ENCODE results near the gene ARMC12. TPM values are rescaled to one million over a fixed set of nuclear protein-coding genes. Genes with fewer than 3 reads are reported as not detected.

ARMC12 gene
- total and polyA plus RNA-seq, 2 of the 13 experiments (the other 11 are each of a cell fraction or from before 2014, with no cell fraction given), result 1.3 TPM; not detected in 1

- TF ChIP-seq MYPOP (CRISPR knock-in tag; IDR thresholded peaks at IDR 0.05) (peak; percentile 100), RXRA (CRISPR knock-in tag; IDR thresholded peaks at IDR 0.05) (peak; percentile 60; the same call in 1 of the 2 replicates), ZNF724P (CRISPR knock-in tag; IDR thresholded peaks at IDR 0.05; ENCODE audit: borderline replicate concordance) (peak; percentile 42; the same call in 1 of the 2 replicates), ZBTB10 (CRISPR knock-in tag; IDR thresholded peaks at IDR 0.05; ENCODE audit: borderline replicate concordance) (peak; percentile 59; the same call in 1 of the 2 replicates), TEAD2 (CRISPR knock-in tag; IDR thresholded peaks at IDR 0.05) (no peak), GABPB1 (CRISPR knock-in tag; IDR thresholded peaks at IDR 0.05) (no peak; the same call in 1 of the 2 replicates), SMARCC2 (IDR thresholded peaks at IDR 0.05) (no peak), ZNF556 (CRISPR knock-in tag; IDR thresholded peaks at IDR 0.05; ENCODE audit: borderline replicate concordance) (no peak), NFATC3 (CRISPR knock-in tag; IDR thresholded peaks at IDR 0.05) (no peak), CENPT (CRISPR knock-in tag; IDR thresholded peaks at IDR 0.05; ENCODE audit: low read depth) (no peak), KLF12 (CRISPR knock-in tag; IDR thresholded peaks at IDR 0.05; ENCODE audit: borderline replicate concordance) (peak; percentile 40; the same call in 1 of the 2 replicates), DPF2 (CRISPR knock-in tag; IDR thresholded peaks at IDR 0.05; ENCODE audit: borderline replicate concordance, low read depth) (no peak), ZNF441 (CRISPR knock-in tag; IDR thresholded peaks at IDR 0.05; ENCODE audit: borderline replicate concordance) (no peak), ZNF225 (CRISPR knock-in tag; IDR thresholded peaks at IDR 0.05) (no peak; the same call in 1 of the 2 replicates), MAFF (IDR thresholded peaks at IDR 0.05; ENCODE audit: low read depth, low read length) (peak; percentile 50; the same call in 1 of the 2 replicates), TERF1 (CRISPR knock-in tag; IDR thresholded peaks at IDR 0.05) (0 out of 2 replicates have a peak, but pooled peaks have one; percentile 30), ZNF740 (CRISPR knock-in tag; IDR thresholded peaks at IDR 0.05) (no peak), KDM4B (CRISPR knock-in tag; IDR thresholded peaks at IDR 0.05) (no peak), ZBTB33 (CRISPR knock-in tag; IDR thresholded peaks at IDR 0.05) (no peak)
Observed at GRCh38 chr6:35727935-35728682, 8.7 kb upstream of the ARMC12 start (continued).

Data from HepG2 (cell line).